Measurements from ENCODE around the gene SEC24C.
"Not testable (repeated sequence)": the region's sequence is repeated elsewhere in the genome, so short reads cannot be mapped to it uniquely, and the experiment has no call there.

SEC24C gene

GRCh38 chr10:73732426-73732825 is 11.7 kb upstream of the SEC24C start:
- no peak for DNase-seq (ENCODE audit: low spot score)

- DNase-seq (ENCODE audit: low spot score): no peak
Measured at GRCh38 chr10:73732931-73733623, 11.1 kb upstream of the SEC24C start.

- no peak for DNase-seq (ENCODE audit: low spot score)
Measured at GRCh38 chr10:73734028-73734720, 10.0 kb upstream of the SEC24C start.

- DNase-seq (ENCODE audit: low spot score): no peak
Measured at GRCh38 chr10:73734796-73735305, 9.3 kb upstream of the SEC24C start.

GRCh38 chr10:73740501-73741254 is 3.5 kb upstream of the SEC24C start:
- DNase-seq (ENCODE audit: low spot score): not testable (repeated sequence)

- DNase-seq (ENCODE audit: low spot score): no peak
Measured at GRCh38 chr10:73742454-73742734, 1.8 kb upstream of the SEC24C start.

- DNase-seq (ENCODE audit: low spot score): no peak
Measured at GRCh38 chr10:73743327-73743904, 756 bp upstream of the SEC24C start.

- peak; percentile 65 for DNase-seq (ENCODE audit: low spot score)
Measured at GRCh38 chr10:73744664-73744975, 448 bp downstream of the SEC24C start.

- DNase-seq (ENCODE audit: low spot score): no peak
Measured at GRCh38 chr10:73746721-73747120, 2.5 kb downstream of the SEC24C start.

- DNase-seq (ENCODE audit: low spot score): no peak
Measured at GRCh38 chr10:73750819-73751218, 6.6 kb downstream of the SEC24C start.

- DNase-seq (ENCODE audit: low spot score): no peak
Measured at GRCh38 chr10:73756183-73756582, 12.0 kb downstream of the SEC24C start.

GRCh38 chr10:73758704-73759511 is 14.7 kb downstream of the SEC24C start:
- DNase-seq (ENCODE audit: low spot score): no peak

GRCh38 chr10:73759512-73760115 is 15.4 kb downstream of the SEC24C start:
- DNase-seq (ENCODE audit: low spot score): no peak

GRCh38 chr10:73761781-73762180 is 17.6 kb downstream of the SEC24C start:
- DNase-seq (ENCODE audit: low spot score): no peak

GRCh38 chr10:73762915-73763314 is 18.7 kb downstream of the SEC24C start:
- DNase-seq (ENCODE audit: low spot score): no peak

- no peak for DNase-seq (ENCODE audit: low spot score)
Measured at GRCh38 chr10:73763343-73763742, 19.2 kb downstream of the SEC24C start.

- no peak for DNase-seq (ENCODE audit: low spot score)
Measured at GRCh38 chr10:73765066-73765465, 20.9 kb downstream of the SEC24C start.

GRCh38 chr10:73768881-73769280 is 24.7 kb downstream of the SEC24C start:
- no peak for DNase-seq (ENCODE audit: low spot score)

- DNase-seq (ENCODE audit: low spot score): no peak
Measured at GRCh38 chr10:73769396-73769795, 25.2 kb downstream of the SEC24C start.

- DNase-seq (ENCODE audit: low spot score): peak; percentile 76
Measured at GRCh38 chr10:73771722-73772280, 27.6 kb downstream of the SEC24C start.
